NCI-H187 treated with DMSO at 0.1 percent for 48 hours (cell line): ENCODE results near the gene RELN.
"Not testable (repeated sequence)": the region's sequence is repeated elsewhere in the genome, so short reads cannot be mapped to it uniquely, and the experiment has no call there.

Experiments
- DNase-seq: peaks from one replicate; lab custom pipeline; 2025; lab: John Stamatoyannopoulos, UW

Gene RELN

DNA sequence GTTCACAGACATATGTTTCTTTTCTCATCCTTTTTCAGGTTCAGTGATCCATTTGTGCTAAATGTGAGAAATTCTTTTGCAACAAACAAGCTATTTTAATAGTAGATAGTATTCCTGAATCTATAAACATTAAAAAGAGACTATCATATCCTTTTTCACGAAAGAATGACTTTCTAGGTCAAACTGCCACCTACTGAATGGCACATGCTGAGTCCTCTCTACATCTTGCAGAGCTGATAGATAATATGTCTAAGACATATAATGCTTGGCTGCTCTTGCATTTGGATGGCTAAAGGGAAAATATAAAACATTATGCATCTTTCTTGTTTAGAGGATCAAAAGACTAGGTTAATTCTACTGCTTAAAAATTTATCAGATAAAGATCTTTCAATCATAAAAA lies 429.3 kb downstream of the RELN start:
- no peak for DNase-seq

DNA sequence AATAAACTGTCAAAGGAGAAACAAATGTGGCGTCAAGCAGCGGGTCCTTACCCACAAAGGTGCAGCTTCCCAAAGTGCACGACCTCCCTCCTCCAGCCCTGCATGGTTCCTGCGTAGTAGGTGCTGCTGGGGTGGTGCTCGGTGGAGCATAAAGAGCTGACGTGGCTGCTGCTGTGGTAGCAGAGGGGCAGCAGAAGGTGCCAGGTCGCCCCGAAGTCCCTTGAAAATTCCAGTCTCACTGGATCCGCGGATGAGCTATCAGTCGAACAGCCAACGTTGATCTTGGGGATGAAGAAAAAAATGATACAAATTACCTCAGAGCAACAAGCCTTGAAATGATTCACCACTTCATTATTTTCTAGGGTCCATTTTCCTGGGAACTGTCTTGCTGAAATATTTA lies 438.4 kb downstream of the RELN start:
- DNase-seq: no peak

DNA sequence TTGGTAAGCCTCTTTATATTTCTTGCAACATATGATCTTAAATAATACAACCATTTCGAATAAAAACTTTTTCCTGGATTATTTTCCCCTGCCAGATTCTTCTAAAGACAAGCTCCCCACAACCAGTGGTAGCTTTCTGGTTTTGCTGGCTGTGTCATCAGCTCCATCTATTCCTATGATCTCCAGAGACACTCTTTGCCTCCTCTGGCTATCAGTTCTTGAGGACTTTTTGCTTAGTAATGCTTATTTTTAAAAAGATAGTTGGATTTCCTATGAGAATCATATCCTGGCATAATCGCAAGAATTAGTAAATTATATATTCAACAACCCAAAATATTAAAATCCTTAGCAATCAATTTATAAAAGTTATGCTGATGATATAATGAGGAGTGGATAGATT lies 439.7 kb downstream of the RELN start:
- no peak for DNase-seq

DNA sequence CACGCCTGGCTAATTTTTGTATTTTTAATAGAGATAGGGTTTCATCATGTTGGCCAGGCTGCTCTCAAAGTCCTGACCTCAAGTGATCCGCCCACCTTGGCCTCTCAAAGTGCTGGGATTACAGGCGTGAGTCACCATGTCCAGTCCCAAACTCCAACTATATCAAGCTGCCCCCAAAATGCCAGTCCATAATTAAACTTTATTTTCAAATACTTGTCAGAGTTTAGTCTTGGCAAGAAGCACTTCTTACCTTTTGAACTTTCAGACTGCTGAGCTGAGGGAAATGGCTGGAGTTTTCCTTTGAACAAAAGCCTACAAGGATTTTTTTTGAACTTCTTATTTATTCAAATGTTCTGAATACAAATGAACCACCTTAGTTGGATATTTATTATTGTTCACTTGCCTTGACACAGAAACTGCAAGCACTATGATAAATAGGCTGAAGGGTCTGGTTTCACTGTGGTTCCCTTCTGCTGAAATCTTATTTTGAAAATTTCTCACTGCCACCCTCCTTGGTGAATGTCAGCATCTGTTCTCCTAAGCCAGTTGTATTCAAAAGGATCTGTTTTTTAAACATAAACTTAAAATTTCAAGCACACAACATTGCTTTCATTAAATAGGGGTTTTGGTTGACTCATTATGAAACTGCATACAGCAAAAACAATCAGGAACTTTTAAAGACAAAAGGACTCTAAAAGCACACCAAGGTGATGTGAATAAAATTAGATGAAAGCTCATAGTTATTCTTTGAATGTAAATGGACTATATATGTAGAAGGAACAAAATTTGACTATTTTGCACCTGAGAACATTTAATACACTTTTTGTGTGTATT lies 441.8 kb downstream of the RELN start:
- no peak for DNase-seq

DNA sequence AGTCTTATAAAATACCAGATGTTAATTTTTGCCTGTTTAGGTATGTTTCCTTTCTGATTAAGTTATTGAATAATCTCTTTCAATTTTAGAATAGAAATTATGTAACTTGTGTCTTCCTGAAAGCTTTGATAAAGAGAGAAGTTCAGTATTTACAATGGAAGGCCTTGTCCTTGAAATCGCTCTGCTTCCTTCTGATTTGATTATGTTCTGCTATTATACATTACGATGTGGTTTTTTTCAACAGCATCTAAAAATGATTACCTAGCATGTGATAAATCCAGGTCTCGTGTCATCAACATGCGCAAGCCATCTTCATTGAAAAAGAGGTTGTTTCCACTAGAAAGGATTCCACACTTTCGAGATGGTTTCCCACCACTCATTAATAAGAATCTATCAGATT lies 447.0 kb downstream of the RELN start:
- no peak for DNase-seq

DNA sequence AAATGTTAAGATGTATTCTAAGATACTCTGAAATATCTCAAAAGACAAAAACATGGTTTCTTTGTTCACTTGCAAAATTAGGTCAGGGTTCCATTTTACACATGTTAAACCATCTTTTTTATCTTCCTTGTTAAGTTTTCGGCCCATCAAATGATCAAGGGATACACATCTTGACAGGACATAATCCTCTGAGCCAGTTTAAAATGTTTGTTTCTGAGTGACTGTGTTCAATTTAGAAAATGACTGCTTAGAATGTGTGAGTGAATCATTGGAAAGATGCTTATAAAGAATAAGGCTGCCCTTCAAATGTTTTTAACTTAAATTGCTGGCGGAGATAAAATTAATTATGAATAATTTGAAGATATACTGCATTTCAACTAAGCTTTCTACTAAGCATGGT lies 447.5 kb downstream of the RELN start:
- no peak for DNase-seq

DNA sequence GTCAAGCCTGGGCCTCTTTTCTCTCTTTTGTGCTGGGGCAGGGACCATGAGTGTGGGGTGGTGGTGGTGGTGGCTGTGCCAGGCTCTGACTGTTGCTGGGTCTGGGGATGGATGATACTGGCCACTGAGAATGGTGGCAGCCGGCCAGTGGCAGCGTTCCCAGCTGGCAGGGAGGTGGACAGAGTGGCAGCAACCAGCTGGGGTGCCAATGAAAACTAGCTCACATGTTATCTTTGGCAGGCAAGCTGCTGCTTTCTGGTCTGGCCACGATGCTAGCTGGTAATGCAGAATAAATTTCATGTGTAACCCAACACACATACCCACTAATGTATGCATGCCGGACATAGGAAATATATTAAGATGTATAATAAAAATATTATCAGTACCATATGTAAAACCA lies 448.4 kb downstream of the RELN start:
- DNase-seq: no peak

DNA sequence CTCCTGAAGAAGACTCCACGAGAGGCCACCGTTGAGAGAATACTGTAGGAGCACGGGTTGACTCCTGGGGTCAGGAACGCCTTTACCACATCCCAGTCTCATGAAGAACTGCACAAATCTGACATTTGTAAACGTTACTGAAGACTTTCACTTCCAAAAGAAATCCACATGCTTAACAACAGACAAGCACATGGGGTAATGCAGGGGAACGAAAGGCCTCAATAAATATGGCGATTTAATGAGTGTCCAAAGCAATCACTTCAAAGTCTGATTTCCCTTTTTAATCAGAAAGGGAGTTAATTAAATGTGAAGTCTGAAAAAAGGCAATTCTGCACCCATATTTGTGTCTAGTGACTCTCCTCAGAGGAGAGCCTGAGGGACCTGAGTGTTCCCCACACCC lies 449.1 kb downstream of the RELN start:
- no peak for DNase-seq

DNA sequence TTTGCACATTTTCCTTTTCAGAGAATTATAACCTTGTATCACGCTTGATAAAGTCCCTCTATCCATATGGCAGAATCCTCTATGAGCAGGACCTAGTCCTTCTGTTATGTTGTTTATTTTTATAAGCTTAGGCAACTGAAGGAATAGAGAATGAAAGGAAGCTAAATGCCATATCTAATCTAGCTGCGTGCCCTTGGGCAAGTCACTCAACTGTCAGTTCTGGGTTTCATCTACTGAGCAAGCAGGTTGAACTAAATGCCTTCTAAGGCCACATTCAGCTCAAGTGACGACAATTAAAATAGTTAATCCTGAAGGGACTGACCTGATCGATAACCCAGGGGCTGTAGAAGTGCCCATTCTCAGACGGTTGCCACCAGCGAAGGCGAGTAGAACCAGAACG lies 449.6 kb downstream of the RELN start:
- DNase-seq: no peak

DNA sequence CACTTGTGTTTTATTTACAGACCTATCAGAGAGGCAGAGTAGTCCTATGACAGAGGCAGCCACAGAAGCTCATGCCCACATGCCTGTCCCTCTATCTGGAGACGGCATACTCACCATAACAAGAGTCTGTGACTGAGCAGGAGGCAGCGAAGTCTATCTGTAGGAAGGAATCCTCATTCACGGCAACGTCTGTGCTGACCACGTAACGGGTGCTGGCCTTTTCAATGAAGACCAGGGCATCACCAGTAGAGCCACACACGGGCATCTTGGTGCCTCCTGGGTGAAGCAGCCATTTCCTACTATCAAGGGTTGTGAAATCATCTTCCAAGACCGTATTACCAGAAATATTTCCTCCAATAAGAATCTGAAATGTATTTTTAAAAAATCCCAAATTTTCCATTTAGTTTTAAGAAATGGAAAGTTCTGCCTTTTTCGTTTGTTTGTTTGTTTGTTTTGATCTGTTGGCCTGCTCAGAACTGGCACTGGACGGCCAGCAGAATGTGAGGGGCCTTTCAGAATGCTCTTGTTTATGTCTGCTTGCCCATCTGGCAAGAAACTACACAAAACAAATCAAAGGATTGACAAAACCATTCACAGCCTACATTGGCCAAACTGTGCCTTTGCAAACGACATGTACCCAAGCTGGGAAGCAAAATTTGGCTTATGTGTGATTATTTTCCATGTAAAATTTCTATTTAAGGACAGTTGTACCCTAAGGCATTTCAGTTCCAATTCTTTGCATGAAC lies 450.3 kb downstream of the RELN start:
- DNase-seq: no peak

DNA sequence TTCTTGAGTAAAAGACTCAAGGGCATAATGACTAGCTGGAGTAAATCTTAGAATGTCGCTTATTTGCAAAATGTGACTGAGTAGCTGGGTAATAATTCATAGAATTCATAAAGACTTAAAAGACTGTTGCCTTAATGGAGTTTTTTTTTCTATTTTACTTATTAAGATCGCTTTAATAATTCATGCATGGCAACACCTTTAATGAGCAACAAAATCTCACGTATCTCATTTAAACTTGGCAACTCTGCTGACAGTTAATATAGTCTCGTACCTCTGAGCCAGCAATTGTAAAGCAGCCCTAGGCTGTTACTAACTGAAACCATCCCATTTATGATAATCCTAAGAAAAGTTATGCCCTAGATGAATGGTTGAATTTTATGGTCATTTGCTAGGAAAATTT lies 455.7 kb downstream of the RELN start:
- no peak for DNase-seq

DNA sequence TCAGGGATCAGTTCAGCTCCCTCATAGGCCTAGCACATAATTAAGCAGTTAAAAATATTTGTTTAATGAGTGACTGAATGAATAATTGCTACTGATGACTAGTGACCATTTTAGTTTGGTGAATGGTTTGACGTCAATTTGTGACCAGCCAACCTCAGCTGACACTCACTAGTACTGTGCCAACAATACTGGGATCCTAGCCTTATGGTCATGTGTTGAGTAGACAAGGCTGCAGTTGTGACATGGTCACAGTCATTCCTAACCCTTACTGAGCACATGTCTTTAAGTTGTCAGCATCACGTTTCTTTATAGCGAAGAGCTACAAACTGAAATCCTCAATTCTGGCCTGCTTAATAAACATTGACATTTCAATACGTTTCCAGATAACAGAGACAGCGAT lies 456.5 kb downstream of the RELN start:
- DNase-seq: no peak

DNA sequence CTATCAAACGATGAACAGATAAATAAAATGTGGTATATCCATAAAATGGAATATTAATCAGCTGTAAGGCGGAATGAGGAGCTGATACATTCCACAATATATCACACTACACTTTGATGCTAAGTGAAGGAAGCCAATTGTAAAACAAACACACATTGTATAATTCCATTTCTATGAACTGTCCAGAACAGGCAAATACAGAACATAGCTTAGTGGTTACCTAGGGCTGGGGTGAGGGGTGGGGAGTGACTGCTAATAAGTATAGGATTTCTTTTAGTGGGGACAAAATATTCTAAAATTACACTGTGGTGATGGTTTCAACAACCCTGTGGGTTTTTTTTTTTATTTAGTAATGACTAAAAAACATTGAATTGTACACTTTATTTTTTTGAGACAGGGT lies 461.3 kb downstream of the RELN start:
- DNase-seq: no peak

DNA sequence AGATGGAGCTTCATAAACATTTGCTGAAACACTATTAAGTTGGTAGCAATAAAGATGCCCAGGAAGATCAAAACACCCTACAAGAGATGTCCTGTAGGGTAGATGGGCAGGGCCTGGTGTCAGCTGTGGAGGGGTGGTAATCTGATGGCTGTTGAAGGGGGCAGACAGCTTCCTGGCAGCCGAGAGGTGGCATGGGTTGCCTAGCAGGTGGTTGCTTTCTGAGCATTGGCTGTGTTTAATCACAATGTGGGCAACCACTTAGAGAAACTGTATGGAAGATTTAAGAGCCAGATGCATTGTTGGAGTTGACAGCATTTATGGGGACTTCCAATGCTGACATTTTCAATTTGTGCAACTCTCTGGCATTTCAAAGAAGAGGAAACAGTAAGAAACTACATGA lies 463.5 kb downstream of the RELN start:
- no peak for DNase-seq

DNA sequence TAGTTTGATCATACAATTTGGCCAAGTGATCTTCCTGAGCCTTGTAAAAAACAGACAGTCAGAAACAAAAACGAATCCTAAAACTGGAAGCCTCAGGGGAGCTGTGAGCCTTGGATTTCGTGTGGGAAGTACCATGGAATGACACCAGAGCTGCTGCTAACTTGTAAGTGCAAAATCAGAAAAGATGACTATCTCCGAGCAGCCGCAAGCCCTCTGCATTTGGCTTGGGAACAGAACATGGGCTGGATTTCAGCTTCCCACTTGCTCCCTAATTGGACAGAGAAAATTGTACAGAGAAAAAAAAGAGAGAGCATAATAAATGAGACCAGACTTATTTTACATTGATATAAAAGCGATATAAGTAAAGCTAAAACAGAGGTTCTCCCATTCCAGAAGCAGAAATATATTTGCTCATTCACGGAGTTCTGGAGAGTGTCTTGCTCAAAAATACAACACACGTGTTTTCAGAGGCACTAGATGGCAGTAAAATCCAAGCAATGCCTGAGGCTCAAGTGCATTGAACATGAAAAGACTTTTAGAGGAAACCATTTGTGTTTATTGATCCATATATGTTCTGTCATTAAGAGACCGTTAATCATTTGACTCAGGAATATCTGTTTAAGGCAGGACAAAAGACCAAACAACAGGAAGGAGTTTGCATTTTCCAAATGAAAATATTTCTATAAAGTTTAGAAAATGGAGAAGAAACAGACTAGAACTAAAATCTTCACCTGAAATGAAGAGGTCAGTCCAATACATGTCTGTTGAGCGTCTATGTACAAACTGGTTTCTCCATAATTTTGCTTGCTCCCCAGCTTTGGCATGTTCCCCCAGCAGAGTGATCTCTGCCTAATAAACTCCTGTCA lies 465.2 kb downstream of the RELN start:
- DNase-seq: no peak

DNA sequence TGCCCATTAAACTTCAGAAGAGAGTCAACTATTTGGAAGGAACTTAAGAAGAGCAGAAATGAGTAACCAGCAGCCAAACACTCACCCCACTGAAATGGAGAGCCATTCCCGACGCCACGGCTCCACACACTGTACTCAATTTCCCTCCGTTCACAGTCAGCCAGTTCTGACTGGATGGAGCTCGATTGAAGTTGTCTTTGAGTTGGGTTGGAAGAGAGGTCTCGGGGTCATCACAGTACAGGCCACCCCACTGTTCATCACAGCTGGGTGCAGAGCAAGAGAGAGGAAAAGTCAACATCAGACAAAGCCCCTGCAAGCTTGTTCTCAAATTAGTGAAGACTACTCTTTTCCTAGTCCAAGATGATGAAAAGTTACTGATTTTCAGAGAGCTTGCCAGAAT lies 467.5 kb downstream of the RELN start:
- DNase-seq: no peak

DNA sequence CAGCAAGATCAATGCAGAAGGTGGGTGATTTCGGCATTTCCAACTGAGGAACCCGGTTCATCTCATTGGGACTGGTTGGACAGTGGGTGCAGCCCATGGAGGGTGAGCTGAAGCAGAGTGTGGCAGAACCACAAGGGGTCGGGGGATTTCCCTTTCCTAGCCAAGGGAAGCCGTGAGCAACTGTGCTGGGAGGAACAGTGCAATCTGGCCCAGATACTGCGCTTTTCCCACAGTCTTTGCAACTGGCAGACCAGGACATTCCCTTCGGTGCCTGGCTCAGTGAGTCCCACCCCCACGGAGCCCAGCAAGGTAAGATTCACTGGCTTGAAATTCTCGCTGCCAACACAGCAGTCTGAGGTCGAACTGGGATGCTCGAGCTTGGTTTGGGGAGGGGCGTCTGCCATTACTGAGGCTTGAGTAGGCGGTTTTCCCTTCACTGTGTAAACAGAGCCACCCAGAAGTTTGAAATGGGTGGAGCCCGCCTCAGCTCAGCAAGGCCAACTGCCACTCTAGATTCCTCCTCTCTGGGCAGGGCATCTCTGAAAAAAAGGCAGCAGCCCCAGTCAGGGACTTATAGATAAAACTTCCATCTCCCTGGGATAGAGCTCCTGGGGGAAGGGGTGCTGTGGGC lies 484.8 kb downstream of the RELN start:
- no peak for DNase-seq

DNA sequence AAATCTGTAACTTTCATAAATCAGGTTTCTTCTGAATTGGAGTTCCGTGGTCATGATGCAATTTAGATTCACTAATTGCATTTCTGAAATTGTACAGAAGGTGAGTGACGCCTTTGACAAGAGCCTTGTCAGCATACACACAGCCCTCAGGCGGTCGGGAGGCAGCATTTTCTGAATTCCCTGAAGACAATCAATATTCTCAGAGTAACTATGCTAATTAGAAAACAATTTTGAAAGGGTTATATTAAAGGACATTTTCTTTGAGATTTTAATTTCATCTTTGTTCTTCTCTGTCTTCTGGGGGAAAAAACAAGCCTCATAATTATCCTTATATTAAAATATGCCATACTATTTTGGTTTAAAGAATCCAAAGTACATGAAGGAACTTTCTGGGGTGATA lies 488.3 kb downstream of the RELN start:
- DNase-seq: no peak

DNA sequence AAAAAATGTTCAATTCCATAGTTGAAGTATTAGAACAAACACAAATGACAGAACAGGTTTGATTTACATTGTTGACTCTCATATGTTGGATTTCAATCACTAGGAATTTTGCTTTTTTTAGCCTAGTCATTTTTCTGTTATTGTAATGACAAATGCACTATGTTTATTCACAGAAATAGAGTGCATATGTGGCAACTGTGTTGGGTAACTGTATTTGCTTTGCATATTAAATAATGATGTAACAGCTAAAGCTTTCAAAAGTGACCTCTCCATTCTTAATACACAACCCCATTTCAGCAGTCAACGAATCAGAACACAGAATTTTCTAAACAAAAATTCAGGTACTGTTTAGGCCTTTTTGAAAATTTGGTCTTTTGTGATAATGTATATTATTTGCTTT lies 489.5 kb downstream of the RELN start:
- DNase-seq: no peak

DNA sequence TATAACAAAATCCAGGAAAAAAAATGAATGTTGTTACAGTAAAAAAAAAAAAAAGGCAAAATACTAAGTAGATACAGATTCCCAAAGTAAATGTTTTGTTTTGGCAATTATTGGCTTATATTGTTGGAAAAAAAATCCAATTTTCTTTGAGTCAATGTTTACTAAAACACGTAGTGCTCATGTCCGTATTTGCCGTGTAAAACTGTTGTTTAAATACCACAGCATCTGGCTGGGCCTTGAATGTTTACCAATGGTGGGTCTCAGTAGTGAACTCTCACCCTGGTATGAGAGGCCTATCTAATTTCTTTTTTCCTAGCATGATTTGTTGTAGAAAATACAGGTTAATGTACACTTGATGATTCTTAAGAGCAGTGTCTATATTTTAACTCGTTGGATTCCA lies 502.0 kb downstream of the RELN start:
- DNase-seq: no peak

DNA sequence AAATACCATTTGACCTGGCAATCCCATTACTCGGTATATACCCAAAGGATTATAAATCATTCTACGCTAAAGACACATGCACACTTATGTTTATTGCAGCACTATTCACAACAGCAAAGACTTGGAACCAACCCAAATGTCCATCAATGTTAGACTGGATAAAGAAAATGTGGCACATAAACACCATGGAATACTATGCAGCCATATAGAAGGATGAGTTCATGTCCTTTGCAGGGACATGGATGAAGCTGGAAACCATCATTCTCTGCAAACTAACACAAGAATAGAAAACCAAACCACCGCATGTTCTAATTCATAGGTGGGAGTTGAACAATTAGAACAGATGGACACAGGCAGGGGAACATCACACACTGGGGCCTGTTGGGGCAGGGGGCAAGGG lies 502.6 kb downstream of the RELN start:
- not testable (repeated sequence) for DNase-seq

DNA sequence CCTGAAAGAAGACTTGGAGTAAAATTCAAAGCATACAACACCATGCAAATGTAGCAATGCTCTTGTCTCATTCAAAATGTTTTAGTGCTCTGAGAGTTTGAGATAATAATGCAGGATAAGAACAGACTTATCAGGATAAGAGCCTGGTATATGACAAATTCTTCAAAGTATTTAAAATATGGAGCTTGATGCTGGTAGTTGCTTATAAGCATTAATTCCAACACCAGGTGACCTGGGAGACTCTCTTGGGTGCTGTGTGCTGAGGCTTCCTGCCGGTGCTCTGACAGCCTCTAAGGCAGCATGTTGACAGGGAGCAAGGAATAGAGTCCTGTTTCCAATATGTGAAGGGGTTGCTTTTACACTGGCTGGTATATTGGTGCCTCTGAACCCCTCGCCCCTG lies 508.7 kb downstream of the RELN start:
- no peak for DNase-seq
